ENCODE data around the gene CDH23.

The CDH23 gene

GRCh38 chr10:71625445-71626175 is 228.9 kb downstream of the CDH23 start:
- DNase-seq (ENCODE audit: low read depth): no peak

- DNase-seq (ENCODE audit: low read depth): no peak
Measured at GRCh38 chr10:71627230-71627939, 230.7 kb downstream of the CDH23 start.

GRCh38 chr10:71627956-71628355 is 231.2 kb downstream of the CDH23 start:
- DNase-seq (ENCODE audit: low read depth): no peak

- no peak for DNase-seq (ENCODE audit: low read depth)
Measured at GRCh38 chr10:71629131-71629530, 232.4 kb downstream of the CDH23 start.

GRCh38 chr10:71630168-71630567 is 233.4 kb downstream of the CDH23 start:
- DNase-seq (ENCODE audit: low read depth): no peak

- DNase-seq (ENCODE audit: low read depth): no peak
Measured at GRCh38 chr10:71631007-71631861, 234.5 kb downstream of the CDH23 start.

GRCh38 chr10:71632200-71632820 is 235.6 kb downstream of the CDH23 start:
- no peak for DNase-seq (ENCODE audit: low read depth)

- DNase-seq (ENCODE audit: low read depth): no peak
Measured at GRCh38 chr10:71632896-71633600, 236.3 kb downstream of the CDH23 start.

- DNase-seq (ENCODE audit: low read depth): no peak
Measured at GRCh38 chr10:71633920-71634319, 237.2 kb downstream of the CDH23 start.

GRCh38 chr10:71634531-71635164 is 237.9 kb downstream of the CDH23 start:
- DNase-seq (ENCODE audit: low read depth): no peak

GRCh38 chr10:71635251-71635866 is 238.6 kb downstream of the CDH23 start:
- no peak for DNase-seq (ENCODE audit: low read depth)

- no peak for DNase-seq (ENCODE audit: low read depth)
Measured at GRCh38 chr10:71635867-71636266, 239.1 kb downstream of the CDH23 start.

GRCh38 chr10:71636588-71636987 is 239.9 kb downstream of the CDH23 start:
- DNase-seq (ENCODE audit: low read depth): no peak

GRCh38 chr10:71637305-71637704 is 240.6 kb downstream of the CDH23 start:
- DNase-seq (ENCODE audit: low read depth): no peak

- no peak for DNase-seq (ENCODE audit: low read depth)
Measured at GRCh38 chr10:71638064-71638821, 241.5 kb downstream of the CDH23 start.

- DNase-seq (ENCODE audit: low read depth): no peak
Measured at GRCh38 chr10:71638822-71639719, 242.4 kb downstream of the CDH23 start.

- no peak for DNase-seq (ENCODE audit: low read depth)
Measured at GRCh38 chr10:71640607-71641006, 243.9 kb downstream of the CDH23 start.

- no peak for DNase-seq (ENCODE audit: low read depth)
Measured at GRCh38 chr10:71641449-71641848, 244.7 kb downstream of the CDH23 start.

GRCh38 chr10:71641986-71642385 is 245.3 kb downstream of the CDH23 start:
- no peak for DNase-seq (ENCODE audit: low read depth)
